HL-60 (cell line): ENCODE data around the gene SGMS1.

Experiments used
- DNase-seq, 2 experiments: peaks; one replicate each; pipeline ENCODE4 v3.0.0-alpha.2; 2010 to 2020; ENCODE audit warnings: low read depth in 1 of 2, low spot score in 1 of 2
- H3K27ac ChIP-seq: fragments of 250-450 bp; sonication (Bioruptor Pico); replicated peaks from 2 replicates; pipeline ENCODE4 v1.5.1; 2020; ENCODE audit warnings: mild to moderate bottlenecking, moderate library complexity
- H3K27me3 ChIP-seq: fragments of 250-450 bp; sonication (Bioruptor Pico); 2 replicates; pipeline ENCODE4 v1.5.1; 2021; ENCODE audit warnings: mild to moderate bottlenecking, moderate library complexity; ENCODE audit not compliant: insufficient read depth, poor library complexity, severe bottlenecking
- H3K4me3 ChIP-seq: replicated peaks from 2 replicates; pipeline ENCODE4 v1.5.1; 2011; ENCODE audit warnings: mild to moderate bottlenecking, control low read depth, low read length; ENCODE audit not compliant: insufficient read depth
- GABPA ChIP-seq: IDR thresholded peaks from 2 replicates; pipeline ENCODE4 v1.6.1; 2012; ENCODE audit warnings: low read depth
- POLR2AphosphoS5 ChIP-seq: IDR thresholded peaks from 2 replicates; pipeline ENCODE4 v1.6.1; 2012; ENCODE audit warnings: low read depth
- SPI1 ChIP-seq: IDR thresholded peaks from 2 replicates; pipeline ENCODE4 v1.6.1; 2012; ENCODE audit warnings: low read depth, mild to moderate bottlenecking, borderline replicate concordance
- TF ChIP-seq, protein P1 (sequence below): IDR thresholded peaks from one replicate; pipeline ENCODE4 v1.5.1; 2011; ENCODE audit warnings: low read length, control low read depth, inconsistent platforms; ENCODE audit not compliant: insufficient read depth
- TF ChIP-seq, protein P2 (sequence below): IDR thresholded peaks from 2 replicates; pipeline ENCODE4 v1.6.1; 2012; ENCODE audit warnings: low read depth; ENCODE audit not compliant: insufficient replicate concordance

SGMS1 gene

DNA sequence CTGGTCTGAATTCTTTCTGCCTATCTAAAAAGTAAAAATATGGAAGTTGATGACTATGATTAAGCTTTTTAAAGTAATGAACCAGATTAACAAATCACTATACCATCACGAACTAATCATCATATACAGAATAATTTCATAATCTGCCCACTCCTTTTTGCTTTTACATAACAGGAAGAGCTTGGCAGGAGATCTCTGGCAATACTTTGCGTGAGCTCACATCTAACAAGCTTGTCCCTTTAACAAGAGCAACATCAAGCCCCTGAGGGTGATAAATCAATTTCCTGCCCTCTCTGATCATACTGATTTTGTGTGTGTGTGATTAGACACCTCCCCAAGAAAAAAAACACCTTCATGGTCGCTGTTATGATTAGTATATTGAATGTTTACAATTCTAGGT is 228.9 kb downstream of the SGMS1 start:
- Histone ChIP-seq H3K27me3 (no peaks in the 10 kb centered on the region), H3K4me3 (no peak overlapping the region), H3K27ac (peak overlapping the region; percentile 37)

DNA sequence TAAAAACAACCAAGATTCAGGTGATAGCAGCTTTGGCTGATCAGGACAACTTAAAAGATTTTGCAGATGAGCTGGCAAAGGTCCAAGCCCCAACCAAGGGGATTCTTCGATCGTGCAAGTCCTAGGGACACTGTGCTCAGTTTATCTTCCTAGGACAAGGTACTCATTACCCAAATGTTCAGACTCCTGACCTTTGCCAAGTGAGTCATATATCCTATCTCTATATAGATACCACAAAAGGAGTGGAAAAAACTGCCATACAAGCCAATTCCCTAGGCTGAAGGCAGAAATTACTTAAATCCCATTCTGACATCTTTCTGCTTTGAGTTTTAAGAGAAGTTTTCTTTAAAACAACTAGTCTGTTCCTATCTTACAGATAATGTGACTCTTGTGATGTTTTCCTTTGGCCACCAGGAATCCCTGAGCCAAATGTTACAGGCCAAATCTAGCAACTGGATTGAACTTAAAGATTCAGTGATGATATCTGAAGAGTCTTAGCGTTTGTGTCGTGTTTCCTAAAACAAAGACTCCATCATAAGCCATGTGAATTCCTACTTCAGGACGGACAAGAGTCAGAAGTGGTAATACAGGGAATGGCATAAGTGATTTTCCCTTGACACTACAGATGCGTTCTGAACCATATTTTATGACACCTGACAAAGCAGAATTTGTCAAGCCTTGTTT is 229.8 kb downstream of the SGMS1 start:
- TF ChIP-seq GABPA (no peak), SPI1 (no peak), POLR2AphosphoS5 (no peak)
- TF ChIP-seq, protein P1, sequence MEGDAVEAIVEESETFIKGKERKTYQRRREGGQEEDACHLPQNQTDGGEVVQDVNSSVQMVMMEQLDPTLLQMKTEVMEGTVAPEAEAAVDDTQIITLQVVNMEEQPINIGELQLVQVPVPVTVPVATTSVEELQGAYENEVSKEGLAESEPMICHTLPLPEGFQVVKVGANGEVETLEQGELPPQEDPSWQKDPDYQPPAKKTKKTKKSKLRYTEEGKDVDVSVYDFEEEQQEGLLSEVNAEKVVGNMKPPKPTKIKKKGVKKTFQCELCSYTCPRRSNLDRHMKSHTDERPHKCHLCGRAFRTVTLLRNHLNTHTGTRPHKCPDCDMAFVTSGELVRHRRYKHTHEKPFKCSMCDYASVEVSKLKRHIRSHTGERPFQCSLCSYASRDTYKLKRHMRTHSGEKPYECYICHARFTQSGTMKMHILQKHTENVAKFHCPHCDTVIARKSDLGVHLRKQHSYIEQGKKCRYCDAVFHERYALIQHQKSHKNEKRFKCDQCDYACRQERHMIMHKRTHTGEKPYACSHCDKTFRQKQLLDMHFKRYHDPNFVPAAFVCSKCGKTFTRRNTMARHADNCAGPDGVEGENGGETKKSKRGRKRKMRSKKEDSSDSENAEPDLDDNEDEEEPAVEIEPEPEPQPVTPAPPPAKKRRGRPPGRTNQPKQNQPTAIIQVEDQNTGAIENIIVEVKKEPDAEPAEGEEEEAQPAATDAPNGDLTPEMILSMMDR, result no peak
- TF ChIP-seq, protein P2, sequence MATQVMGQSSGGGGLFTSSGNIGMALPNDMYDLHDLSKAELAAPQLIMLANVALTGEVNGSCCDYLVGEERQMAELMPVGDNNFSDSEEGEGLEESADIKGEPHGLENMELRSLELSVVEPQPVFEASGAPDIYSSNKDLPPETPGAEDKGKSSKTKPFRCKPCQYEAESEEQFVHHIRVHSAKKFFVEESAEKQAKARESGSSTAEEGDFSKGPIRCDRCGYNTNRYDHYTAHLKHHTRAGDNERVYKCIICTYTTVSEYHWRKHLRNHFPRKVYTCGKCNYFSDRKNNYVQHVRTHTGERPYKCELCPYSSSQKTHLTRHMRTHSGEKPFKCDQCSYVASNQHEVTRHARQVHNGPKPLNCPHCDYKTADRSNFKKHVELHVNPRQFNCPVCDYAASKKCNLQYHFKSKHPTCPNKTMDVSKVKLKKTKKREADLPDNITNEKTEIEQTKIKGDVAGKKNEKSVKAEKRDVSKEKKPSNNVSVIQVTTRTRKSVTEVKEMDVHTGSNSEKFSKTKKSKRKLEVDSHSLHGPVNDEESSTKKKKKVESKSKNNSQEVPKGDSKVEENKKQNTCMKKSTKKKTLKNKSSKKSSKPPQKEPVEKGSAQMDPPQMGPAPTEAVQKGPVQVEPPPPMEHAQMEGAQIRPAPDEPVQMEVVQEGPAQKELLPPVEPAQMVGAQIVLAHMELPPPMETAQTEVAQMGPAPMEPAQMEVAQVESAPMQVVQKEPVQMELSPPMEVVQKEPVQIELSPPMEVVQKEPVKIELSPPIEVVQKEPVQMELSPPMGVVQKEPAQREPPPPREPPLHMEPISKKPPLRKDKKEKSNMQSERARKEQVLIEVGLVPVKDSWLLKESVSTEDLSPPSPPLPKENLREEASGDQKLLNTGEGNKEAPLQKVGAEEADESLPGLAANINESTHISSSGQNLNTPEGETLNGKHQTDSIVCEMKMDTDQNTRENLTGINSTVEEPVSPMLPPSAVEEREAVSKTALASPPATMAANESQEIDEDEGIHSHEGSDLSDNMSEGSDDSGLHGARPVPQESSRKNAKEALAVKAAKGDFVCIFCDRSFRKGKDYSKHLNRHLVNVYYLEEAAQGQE, result no peak
- no peaks in the 10 kb centered on the region for H3K27me3 ChIP-seq
- no peak overlapping the region for H3K4me3 ChIP-seq
- H3K27ac ChIP-seq, result no peak overlapping the region
- no peak for DNase-seq

More for the DNA sequence above, 228.9 kb downstream of the SGMS1 start:
- peak; percentile 14 to 35 for DNase-seq
- TF ChIP-seq, protein P2, result no peak
- TF ChIP-seq GABPA (no peak), SPI1 (no peak), POLR2AphosphoS5 (no peak)
- TF ChIP-seq, protein P1, result no peak

DNA sequence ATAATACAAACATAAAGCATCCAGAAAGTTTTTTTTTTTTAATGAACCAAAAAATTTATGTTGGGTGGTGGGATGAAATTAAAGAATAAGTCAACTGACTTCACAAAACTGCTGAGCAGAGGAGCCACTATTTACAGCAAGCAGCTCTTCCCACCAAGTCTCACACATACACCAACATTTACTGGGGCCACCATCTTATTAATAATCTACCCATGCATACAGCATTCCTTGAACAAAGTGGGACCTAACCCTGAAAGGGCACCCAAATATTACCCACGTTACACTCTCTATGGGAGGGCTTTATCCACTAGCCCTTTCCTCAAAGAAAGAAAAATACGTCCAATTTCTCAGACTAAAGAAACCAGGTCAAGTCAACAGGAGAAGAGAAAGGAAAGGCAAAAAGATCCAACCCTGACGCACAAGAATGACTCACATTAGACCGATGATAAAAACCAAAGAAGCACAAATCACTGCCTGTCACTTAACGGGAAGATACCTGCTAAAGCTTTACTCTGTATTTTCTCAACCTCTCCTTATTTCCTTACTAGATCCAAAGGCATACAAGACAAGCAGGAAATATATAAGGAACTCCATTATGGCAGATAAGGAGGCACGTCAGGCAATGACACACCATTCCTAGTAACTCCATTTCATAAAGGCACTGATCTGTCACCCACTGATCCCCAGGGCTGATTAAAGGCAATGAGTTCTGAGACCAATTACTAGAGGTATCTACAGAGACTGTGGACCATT is 230.6 kb downstream of the SGMS1 start:
- TF ChIP-seq, protein P2, result no peak
- TF ChIP-seq GABPA, result no peak
- TF ChIP-seq, protein P1, result no peak
- no peak for TF ChIP-seq SPI1
- no peak for TF ChIP-seq POLR2AphosphoS5
- no peak overlapping the region for H3K4me3 ChIP-seq
- no peaks in the 10 kb centered on the region for H3K27me3 ChIP-seq
- DNase-seq, result no peak
- no peak overlapping the region for H3K27ac ChIP-seq
